Sigmoid colon (tissue), 7 donors: ENCODE data around the gene SYT9. TPM values are rescaled to one million over a fixed set of nuclear protein-coding genes. Genes with fewer than 3 reads are reported as not detected.

Experiments
- DNase-seq: peaks from one replicate; pipeline ENCODE4 v3.0.0-alpha.2; 2019
- H3K27ac ChIP-seq, 4 donors: fragments of 200-600 bp; sonication (generic); one replicate each; pipeline ENCODE4 v1.5.1; 2016 to 2019; ENCODE audit warnings: mild to moderate bottlenecking in 1 of 4
- H3K27me3 ChIP-seq, 3 donors: fragments of 200-600 bp; sonication (generic); one replicate each; pipeline ENCODE4 v1.5.1; 2019; ENCODE audit warnings: mild to moderate bottlenecking in 1 of 3
- H3K36me3 ChIP-seq, 4 donors: fragments of 200-600 bp; sonication (generic); one replicate each; pipeline ENCODE4 v1.5.1; 2016 to 2019
- H3K4me1 ChIP-seq, 4 donors: fragments of 200-600 bp; sonication (generic); one replicate each; pipeline ENCODE4 v1.5.1; 2017 to 2019
- H3K4me3 ChIP-seq, 4 donors: fragments of 200-600 bp; sonication (generic); one replicate each; pipeline ENCODE4 v1.5.1; 2017 to 2019; ENCODE audit warnings: mild to moderate bottlenecking in 2 of 4, moderate library complexity in 1 of 4
- H3K9me3 ChIP-seq, 4 donors: fragments of 200-600 bp in 3 of 4; sonication (generic) in 3 of 4; one replicate each; pipeline versions ENCODE4 v1.5.1 to v1.6.1; 2013 to 2019
- CTCF ChIP-seq, 4 experiments: fragments of 450-650 bp in 3 of 4; fragments of 200-600 bp in 1 of 4; IDR thresholded peaks; one replicate each; pipeline ENCODE4 v1.5.1; 2016 to 2019; ENCODE audit warnings: antibody characterized with exemption in 4 of 4, mild to moderate bottlenecking in 3 of 4, moderate library complexity in 2 of 4
- EP300 ChIP-seq, 4 donors: sonication (generic); formaldehyde crosslinking; IDR thresholded peaks; one replicate each; pipeline ENCODE4 v1.6.1; 2017; ENCODE audit warnings: antibody characterized with exemption in 4 of 4
- POLR2A ChIP-seq, 2 donors: fragments of 450-650 bp; IDR thresholded peaks; one replicate each; pipeline ENCODE4 v1.6.1; 2016; ENCODE audit warnings: antibody characterized with exemption in 2 of 2, mild to moderate bottlenecking in 2 of 2, moderate library complexity in 2 of 2
- POLR2AphosphoS5 ChIP-seq, 4 donors: sonication (generic); formaldehyde crosslinking; IDR thresholded peaks; one replicate each; pipeline ENCODE4 v1.6.1; 2017; ENCODE audit warnings: antibody characterized with exemption in 4 of 4
- WGBS, 2 donors: extraction: QIAGEN DNeasy Blood & Tissue Kit; methylation state at CpG; one replicate each; pipeline ENCODE4 v1.1.7; 2013; 5-methylcytosine and 5-hydroxymethylcytosine counted together
- intact Hi-C: fragments of 100-400 bp; cut with DNase I; formaldehyde crosslinking; loops from one replicate; pipeline ENCODE4 v1.15.1; 2023
- polyA plus RNA-seq, 3 donors: library from polyadenylated mRNA; stranded (reverse); fragments of 200-250 nt; gene quantifications; one replicate each; pipeline ENCODE4 v1.2.3, GENCODE V29; 2013
- total RNA-seq, 4 donors: library from RNA; depleted of rRNA; stranded (reverse); fragments of >200 nt; gene quantifications; one replicate each; pipeline ENCODE4 v1.1.0, GENCODE V29; 2016
- donor health status: healthy with polysubstance abuse.
- donor health status: Bipolar disorder and iron deficiency.
- donor health status: healthy.

The SYT9 gene
- total and polyA plus RNA-seq, 7 donors, result 0.16 to 1.1 (median 0.28) TPM; not detected in 2

GRCh38 chr11:7427733-7428132 is 176.0 kb downstream of the SYT9 start:
- Histone ChIP-seq H3K4me3 (no peak overlapping the region), H3K4me1 (no peaks in the 10 kb centered on the region), H3K27ac (no peak overlapping the region), H3K9me3 (no peaks in the 10 kb centered on the region), H3K36me3 (no peaks in the 10 kb centered on the region), H3K27me3 (no peaks in the 10 kb centered on the region)
- WGBS, 2 donors, result 24 to 70% methylated on average over 3 of the region's 3 CpGs
- TF ChIP-seq POLR2A (IDR thresholded peaks at IDR 0.05) (no peak), EP300 (IDR thresholded peaks at IDR 0.05) (no peak), CTCF (IDR thresholded peaks at IDR 0.05) (no peak), POLR2AphosphoS5 (IDR thresholded peaks at IDR 0.05) (no peak)
- intact Hi-C loops, result no loop called here
- no peak for DNase-seq

GRCh38 chr11:7428196-7428595 is 176.5 kb downstream of the SYT9 start:
- Histone ChIP-seq H3K36me3 (no peaks in the 10 kb centered on the region), H3K27me3 (no peaks in the 10 kb centered on the region), H3K4me1 (no peaks in the 10 kb centered on the region), H3K4me3 (no peak overlapping the region), H3K9me3 (no peaks in the 10 kb centered on the region), H3K27ac (no peak overlapping the region)
- TF ChIP-seq CTCF (IDR thresholded peaks at IDR 0.05), result no peak
- no peak for TF ChIP-seq EP300 (IDR thresholded peaks at IDR 0.05)
- TF ChIP-seq POLR2AphosphoS5 (IDR thresholded peaks at IDR 0.05), result no peak
- TF ChIP-seq POLR2A (IDR thresholded peaks at IDR 0.05), result no peak
- intact Hi-C loops, result no loop called here
- WGBS, 2 donors, result 80% methylated on average over 2 of the region's 2 CpGs
- no peak for DNase-seq

- no peak overlapping the region for H3K4me3 ChIP-seq
- H3K36me3 ChIP-seq, result no peaks in the 10 kb centered on the region
- 92 to 97% methylated on average over 2 of the region's 2 CpGs for WGBS, 2 donors
- no peak for DNase-seq
- H3K4me1 ChIP-seq, result no peaks in the 10 kb centered on the region
- no peaks in the 10 kb centered on the region for H3K27me3 ChIP-seq
- H3K27ac ChIP-seq, result no peak overlapping the region
- H3K9me3 ChIP-seq, result no peaks in the 10 kb centered on the region
- intact Hi-C loops, result no loop called here
- no peak for TF ChIP-seq CTCF (IDR thresholded peaks at IDR 0.05)
- no peak for TF ChIP-seq EP300 (IDR thresholded peaks at IDR 0.05)
- no peak for TF ChIP-seq POLR2AphosphoS5 (IDR thresholded peaks at IDR 0.05)
- TF ChIP-seq POLR2A (IDR thresholded peaks at IDR 0.05), result no peak
Observed at GRCh38 chr11:7430496-7430895, 178.8 kb downstream of the SYT9 start.

- intact Hi-C loops, result no loop called here
- no peaks in the 10 kb centered on the region for H3K4me1 ChIP-seq
- no peak for TF ChIP-seq CTCF (IDR thresholded peaks at IDR 0.05)
- no peak for TF ChIP-seq EP300 (IDR thresholded peaks at IDR 0.05)
- TF ChIP-seq POLR2A (IDR thresholded peaks at IDR 0.05), result no peak
- no peak for TF ChIP-seq POLR2AphosphoS5 (IDR thresholded peaks at IDR 0.05)
- H3K27me3 ChIP-seq, result no peaks in the 10 kb centered on the region
- no peak overlapping the region for H3K27ac ChIP-seq
- 30 to 41% methylated on average over 2 of the region's 2 CpGs for WGBS, 2 donors
- DNase-seq, result no peak
- H3K4me3 ChIP-seq, result no peak overlapping the region
- H3K36me3 ChIP-seq, result no peaks in the 10 kb centered on the region
- no peaks in the 10 kb centered on the region for H3K9me3 ChIP-seq
Observed at GRCh38 chr11:7435176-7435575, 183.5 kb downstream of the SYT9 start.

GRCh38 chr11:7436146-7436545 is 184.4 kb downstream of the SYT9 start:
- intact Hi-C loops, result no loop called here

More at GRCh38 chr11:7436146-7436545, 184.4 kb downstream of the SYT9 start:
- no peak for DNase-seq
- TF ChIP-seq POLR2AphosphoS5 (IDR thresholded peaks at IDR 0.05), result no peak
- TF ChIP-seq EP300 (IDR thresholded peaks at IDR 0.05), result no peak
- TF ChIP-seq POLR2A (IDR thresholded peaks at IDR 0.05), result no peak
- no peak for TF ChIP-seq CTCF (IDR thresholded peaks at IDR 0.05)
- Histone ChIP-seq H3K4me1 (no peaks in the 10 kb centered on the region), H3K9me3 (no peaks in the 10 kb centered on the region), H3K27ac (no peak overlapping the region), H3K36me3 (no peaks in the 10 kb centered on the region), H3K4me3 (no peak overlapping the region), H3K27me3 (no peaks in the 10 kb centered on the region)
- 87% methylated on average over 1 of the region's 1 CpG for WGBS, 2 donors
